GM21526 (cell line): ENCODE measurements around the gene PTH.

Experiments used
- ATAC-seq: cut with Tn5 transposase; IDR thresholded peaks from one replicate; pipeline ENCODE4 v1.9.1; 2021; ENCODE audit warnings: moderate library complexity; ENCODE audit not compliant: unreplicated experiment, low FRiP score

The PTH gene

DNA sequence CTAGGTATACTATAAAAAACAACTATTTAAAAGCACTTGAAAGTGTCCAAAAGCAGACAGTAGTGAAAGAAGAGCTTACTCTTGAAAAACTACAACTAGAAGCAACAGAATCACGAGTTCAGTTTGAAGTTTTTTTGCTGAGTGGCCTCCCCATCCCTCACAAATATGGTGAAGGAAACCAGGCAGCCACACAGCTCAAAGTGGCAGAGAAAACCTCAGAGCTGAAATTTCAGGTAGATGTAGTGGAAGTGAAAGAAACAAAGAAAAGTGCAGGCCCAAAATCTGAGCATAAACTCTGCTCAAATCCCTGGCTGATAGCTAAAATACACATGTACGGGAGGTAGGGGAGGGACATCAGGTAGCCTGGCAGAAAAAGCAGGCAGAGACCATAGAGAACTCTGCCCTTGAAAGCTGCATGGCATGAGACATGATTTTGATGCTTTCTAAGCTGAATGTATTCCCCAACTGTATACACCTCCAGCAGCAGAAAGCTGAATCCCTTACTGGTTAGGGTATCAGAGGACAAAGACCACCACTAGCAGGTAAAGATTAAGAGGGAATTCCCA, 44.9 kb downstream of the PTH start:
- ATAC-seq: no peak

DNA sequence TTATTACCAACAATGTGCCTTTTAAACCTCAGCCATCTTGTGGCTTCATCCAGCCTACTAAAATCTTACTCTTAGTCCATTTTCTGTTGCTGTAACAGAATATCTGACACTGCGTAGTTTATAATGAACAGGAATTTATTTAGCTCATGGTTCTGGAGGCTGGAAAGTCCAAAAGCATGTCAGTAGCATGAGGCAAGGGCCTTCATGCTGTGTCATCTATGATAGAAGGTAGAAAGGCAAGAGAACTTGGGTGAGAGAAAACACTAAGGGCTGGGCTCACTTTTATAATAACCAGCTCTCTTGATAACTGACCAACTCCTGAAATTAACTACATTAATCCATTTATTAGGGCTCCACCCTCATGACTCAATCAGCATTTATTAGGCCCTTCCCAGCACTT, 46.3 kb downstream of the PTH start:
- ATAC-seq: no peak

DNA sequence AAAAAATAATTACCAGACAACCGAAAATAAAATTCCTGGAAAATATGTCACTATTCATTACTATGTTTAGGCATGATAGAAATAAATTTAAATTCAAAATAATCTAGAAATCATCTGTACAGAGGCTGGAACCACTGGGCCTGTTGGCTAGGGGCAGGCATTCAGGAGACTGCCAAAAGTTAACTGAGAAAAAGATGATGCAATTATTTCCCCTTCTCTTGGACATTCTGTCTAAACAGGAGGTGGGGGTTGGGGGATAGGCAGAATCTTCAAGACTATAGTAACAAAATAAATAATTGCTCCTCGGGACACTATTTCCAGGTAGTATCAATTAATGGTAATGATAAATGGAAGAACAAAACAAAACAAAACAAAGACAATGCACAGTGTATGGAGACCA, 46.9 kb downstream of the PTH start:
- no peak for ATAC-seq

DNA sequence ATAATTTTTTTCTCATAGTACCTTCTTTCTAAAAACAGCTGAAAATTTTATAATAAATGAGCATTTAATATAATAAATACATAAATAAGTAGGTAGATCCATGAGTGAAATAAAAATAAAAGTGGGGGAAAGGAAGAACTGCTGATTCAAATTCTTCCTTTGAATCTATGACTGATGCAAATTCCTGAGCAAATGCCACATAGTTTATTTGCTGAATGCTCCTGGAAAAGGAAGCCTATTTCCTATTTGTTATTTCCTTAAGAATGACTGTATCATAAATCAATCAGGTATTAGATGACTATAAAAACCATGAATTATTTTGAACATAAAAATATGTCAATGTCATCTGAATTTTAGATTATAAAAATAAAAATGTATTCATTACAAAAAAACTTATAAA, 49.4 kb downstream of the PTH start:
- ATAC-seq: no peak

- no peak for ATAC-seq
Measured at GRCh38 chr11:13445588-13445987, 50.2 kb downstream of the PTH start.
